ENCODE data around the gene CXCR3. TPM values are rescaled to one million over a fixed set of nuclear protein-coding genes. Genes with fewer than 3 reads are reported as not detected.
"Not testable (repeated sequence)": the region's sequence is repeated elsewhere in the genome, so short reads cannot be mapped to it uniquely, and the experiment has no call there.

Gene CXCR3
- polyA plus RNA-seq, 6 donors from 2014 or later, result 0.93 to 5.5 (median 1.9) TPM; not detected in 1

- H3K27ac Mint-ChIP-seq, result peak overlapping the region in 1 of 6 donors; percentile 23
- DNase-seq (no peak), ATAC-seq (ENCODE audit: low read depth in 2 of 2) (no peak)
- no peaks in the 10 kb centered on the region for H3K9me3 Mint-ChIP-seq
- peaks cover 0 to 14% (median 1%) of the 10 kb centered on the region in 3 donors for H3K27me3 Mint-ChIP-seq
- H3K4me1 Mint-ChIP-seq, result peaks cover under 1 to 5% (median 2%) of the 10 kb centered on the region in 3 donors
- H3K36me3 Mint-ChIP-seq, result no peaks in the 10 kb centered on the region
- peak overlapping the region in 1 of 8 donors; percentile 5 for H3K4me3 Mint-ChIP-seq
Measured at GRCh38 chrX:71657267-71657666, 39.0 kb upstream of the CXCR3 start.

GRCh38 chrX:71653344-71653743 lies 35.0 kb upstream of the CXCR3 start:
- Mint-ChIP-seq H3K27me3 (peaks cover 0 to 11% (median 0%) of the 10 kb centered on the region in 3 donors), H3K9me3 (peaks cover 0 to 2% (median 0%) of the 10 kb centered on the region in 7 donors), H3K36me3 (no peaks in the 10 kb centered on the region), H3K4me3 (no peak overlapping the region), H3K27ac (no peak overlapping the region), H3K4me1 (peaks cover 0 to 5% (median 3%) of the 10 kb centered on the region in 3 donors)
- ATAC-seq (ENCODE audit: low read depth in 2 of 2) (no peak), DNase-seq (no peak)

- Mint-ChIP-seq H3K27me3 (peaks cover 0 to 11% (median 0%) of the 10 kb centered on the region in 3 donors), H3K27ac (no peak overlapping the region), H3K36me3 (no peaks in the 10 kb centered on the region), H3K4me3 (no peak overlapping the region), H3K4me1 (peaks cover 0 to 5% (median 3%) of the 10 kb centered on the region in 3 donors), H3K9me3 (peaks cover 0 to 2% (median 0%) of the 10 kb centered on the region in 7 donors)
- peak; percentile 29 for DNase-seq
- no peak for ATAC-seq (ENCODE audit: low read depth in 2 of 2)
Measured at GRCh38 chrX:71652405-71652804, 34.1 kb upstream of the CXCR3 start.

- Mint-ChIP-seq H3K9me3 (peaks cover 0 to 2% (median 0%) of the 10 kb centered on the region in 7 donors), H3K27ac (peak overlapping the region in 1 of 6 donors; percentile 39), H3K27me3 (no peaks in the 10 kb centered on the region), H3K36me3 (no peaks in the 10 kb centered on the region), H3K4me3 (no peak overlapping the region), H3K4me1 (peaks cover 0 to 5% (median 3%) of the 10 kb centered on the region in 3 donors)
- DNase-seq (no peak), ATAC-seq (ENCODE audit: low read depth in 2 of 2) (peak; percentile 65 to 67)
Measured at GRCh38 chrX:71650333-71650969, 32.1 kb upstream of the CXCR3 start.

GRCh38 chrX:71644406-71644805 lies 26.1 kb upstream of the CXCR3 start:
- H3K36me3 Mint-ChIP-seq; H3K27me3 Mint-ChIP-seq; ATAC-seq (ENCODE audit: low read depth in 2 of 2); H3K4me1 Mint-ChIP-seq; H3K27ac Mint-ChIP-seq; DNase-seq; H3K4me3 Mint-ChIP-seq; H3K9me3 Mint-ChIP-seq: not testable (repeated sequence)

- Mint-ChIP-seq H3K27ac (no peak overlapping the region), H3K9me3 (no peaks in the 10 kb centered on the region), H3K27me3 (no peaks in the 10 kb centered on the region), H3K4me3 (no peak overlapping the region), H3K4me1 (peaks cover 0 to 13% (median 12%) of the 10 kb centered on the region in 3 donors), H3K36me3 (no peaks in the 10 kb centered on the region)
- no peak for ATAC-seq (ENCODE audit: low read depth in 2 of 2)
- DNase-seq, result no peak
Measured at GRCh38 chrX:71640002-71640401, 21.7 kb upstream of the CXCR3 start.

GRCh38 chrX:71638409-71638808 lies 20.1 kb upstream of the CXCR3 start:
- H3K4me1 Mint-ChIP-seq, result peaks cover 0 to 13% (median 12%) of the 10 kb centered on the region in 3 donors
- ATAC-seq (ENCODE audit: low read depth in 2 of 2), result no peak
- no peaks in the 10 kb centered on the region for H3K36me3 Mint-ChIP-seq
- H3K4me3 Mint-ChIP-seq, result no peak overlapping the region
- H3K9me3 Mint-ChIP-seq, result no peaks in the 10 kb centered on the region
- no peak overlapping the region for H3K27ac Mint-ChIP-seq
- no peak for DNase-seq
- no peaks in the 10 kb centered on the region for H3K27me3 Mint-ChIP-seq

GRCh38 chrX:71637848-71638247 lies 19.5 kb upstream of the CXCR3 start:
- Mint-ChIP-seq H3K4me3 (no peak overlapping the region), H3K4me1 (peaks cover 0 to 13% (median 12%) of the 10 kb centered on the region in 3 donors), H3K9me3 (no peaks in the 10 kb centered on the region), H3K36me3 (no peaks in the 10 kb centered on the region), H3K27me3 (no peaks in the 10 kb centered on the region), H3K27ac (no peak overlapping the region)
- no peak for DNase-seq
- ATAC-seq (ENCODE audit: low read depth in 2 of 2), result peak; percentile 39 to 52

GRCh38 chrX:71637253-71637618 lies 18.9 kb upstream of the CXCR3 start:
- no peaks in the 10 kb centered on the region for H3K36me3 Mint-ChIP-seq
- peaks cover 0 to 13% (median 12%) of the 10 kb centered on the region in 3 donors for H3K4me1 Mint-ChIP-seq
- H3K27ac Mint-ChIP-seq, result peak overlapping the region in 2 of 6 donors; percentile 68 to 86
- H3K4me3 Mint-ChIP-seq, result peak overlapping the region in 3 of 8 donors; percentile 3 to 59 (median 59)
- no peak for DNase-seq
- H3K9me3 Mint-ChIP-seq, result no peaks in the 10 kb centered on the region
- peak in 1 of 2 donors; percentile 24 for ATAC-seq (ENCODE audit: low read depth in 2 of 2)
- H3K27me3 Mint-ChIP-seq, result no peaks in the 10 kb centered on the region

GRCh38 chrX:71636438-71637252 lies 18.3 kb upstream of the CXCR3 start:
- peak overlapping the region in 4 of 6 donors; percentile 22 to 86 (median 51) for H3K27ac Mint-ChIP-seq
- no peak for DNase-seq
- no peaks in the 10 kb centered on the region for H3K9me3 Mint-ChIP-seq
- H3K27me3 Mint-ChIP-seq, result no peaks in the 10 kb centered on the region
- no peaks in the 10 kb centered on the region for H3K36me3 Mint-ChIP-seq
- ATAC-seq (ENCODE audit: low read depth in 2 of 2), result peak; percentile 72 to 80
- peaks cover 0 to 13% (median 12%) of the 10 kb centered on the region in 3 donors for H3K4me1 Mint-ChIP-seq
- H3K4me3 Mint-ChIP-seq, result peak overlapping the region in 3 of 8 donors; percentile 45 to 59 (median 59)

- no peak for DNase-seq
- Mint-ChIP-seq H3K27ac (no peak overlapping the region), H3K4me3 (no peak overlapping the region), H3K4me1 (peaks cover 6 to 19% (median 19%) of the 10 kb centered on the region in 3 donors), H3K36me3 (no peaks in the 10 kb centered on the region), H3K27me3 (no peaks in the 10 kb centered on the region), H3K9me3 (no peaks in the 10 kb centered on the region)
- ATAC-seq (ENCODE audit: low read depth in 2 of 2), result no peak
Measured at GRCh38 chrX:71634366-71634765, 16.1 kb upstream of the CXCR3 start.

GRCh38 chrX:71632923-71633657 lies 14.8 kb upstream of the CXCR3 start:
- Mint-ChIP-seq H3K36me3 (no peaks in the 10 kb centered on the region), H3K9me3 (no peaks in the 10 kb centered on the region), H3K4me3 (no peak overlapping the region), H3K27me3 (no peaks in the 10 kb centered on the region), H3K27ac (peak overlapping the region in 3 of 6 donors; percentile 26 to 57 (median 28)), H3K4me1 (peaks cover 15 to 28% (median 28%) of the 10 kb centered on the region in 3 donors)
- ATAC-seq (ENCODE audit: low read depth in 2 of 2), result no peak
- no peak for DNase-seq

- Mint-ChIP-seq H3K27me3 (no peaks in the 10 kb centered on the region), H3K4me3 (peak overlapping the region; percentile 15 to 82 (median 56)), H3K4me1 (peaks cover 15 to 18% (median 16%) of the 10 kb centered on the region in 3 donors), H3K9me3 (no peaks in the 10 kb centered on the region), H3K27ac (peak overlapping the region in 1 of 6 donors; percentile 90), H3K36me3 (no peaks in the 10 kb centered on the region)
- ATAC-seq (ENCODE audit: low read depth in 2 of 2) (peak; percentile 64 to 70), DNase-seq (no peak)
Measured at GRCh38 chrX:71629467-71629866, 11.2 kb upstream of the CXCR3 start.
